Breast epithelium (tissue), 4 donors: ENCODE results near the gene CABP4. TPM values are rescaled to one million over a fixed set of nuclear protein-coding genes. Genes with fewer than 3 reads are reported as not detected.

ENCODE experiments used
- DNase-seq, 2 donors: peaks; one replicate each; pipeline ENCODE4 v3.0.0-alpha.2; 2019; ENCODE audit warnings: low spot score in 2 of 2
- H3K27ac ChIP-seq, 2 donors: fragments of 200-600 bp; sonication (generic) in 1 of 2; one replicate each; pipeline ENCODE4 v1.5.1; 2016 to 2019; ENCODE audit warnings: mild to moderate bottlenecking in 1 of 2
- H3K27me3 ChIP-seq, 2 donors: fragments of 200-600 bp; sonication (generic) in 1 of 2; one replicate each; pipeline versions ENCODE4 v1.5.1 to v1.6.0; 2017 to 2019; ENCODE audit warnings: control low read depth in 1 of 2, mild to moderate bottlenecking in 1 of 2
- H3K36me3 ChIP-seq: fragments of 200-600 bp; one replicate; pipeline ENCODE4 v1.5.1; 2019
- H3K4me1 ChIP-seq, 2 donors: fragments of 200-600 bp; sonication (generic); one replicate each; pipeline ENCODE4 v1.5.1; 2016 to 2019; ENCODE audit warnings: control low read depth in 1 of 2
- H3K4me3 ChIP-seq, 3 donors: fragments of 200-600 bp; sonication (generic); 1 replicate in 2 of 3; 2 replicates in 1 of 3; pipeline ENCODE4 v1.5.1; 2016 to 2019; ENCODE audit warnings: mild to moderate bottlenecking in 3 of 3, moderate library complexity in 2 of 3
- H3K9me3 ChIP-seq, 2 donors: fragments of 200-600 bp; sonication (generic) in 1 of 2; one replicate each; pipeline ENCODE4 v1.5.1; 2016 to 2019; ENCODE audit warnings: control low read depth in 1 of 2
- POLR2A ChIP-seq: fragments of 450-650 bp; IDR thresholded peaks from one replicate; pipeline ENCODE4 v1.6.1; 2016; ENCODE audit warnings: antibody characterized with exemption, mild to moderate bottlenecking, moderate library complexity
- POLR2AphosphoS5 ChIP-seq, 3 donors: sonication (generic); formaldehyde crosslinking; IDR thresholded peaks; one replicate each; pipeline ENCODE4 v1.6.1; 2017; ENCODE audit warnings: antibody characterized with exemption in 3 of 3
- intact Hi-C: fragments of 100-400 bp; cut with DNase I; formaldehyde crosslinking; loops from one replicate; pipeline ENCODE4 v1.15.1; 2023; ENCODE audit warnings: low total_unique reads
- total RNA-seq, 3 donors: library from RNA; depleted of rRNA; stranded (reverse); fragments of >200 nt; gene quantifications; one replicate each; pipeline ENCODE4 v1.1.0, GENCODE V29; 2016
- TF ChIP-seq, protein P1 (sequence below), 3 donors: fragments of 450-650 bp; IDR thresholded peaks; one replicate each; pipeline ENCODE4 v1.5.1; 2016 to 2017; ENCODE audit warnings: antibody characterized with exemption in 3 of 3, mild to moderate bottlenecking in 3 of 3, moderate library complexity in 3 of 3

Gene CABP4
- total RNA-seq, result 10 to 100 TPM in 1 of 3 donors, 1 to 10 TPM in 2; 3.5 to 10.7 (median 3.9) TPM

DNA sequence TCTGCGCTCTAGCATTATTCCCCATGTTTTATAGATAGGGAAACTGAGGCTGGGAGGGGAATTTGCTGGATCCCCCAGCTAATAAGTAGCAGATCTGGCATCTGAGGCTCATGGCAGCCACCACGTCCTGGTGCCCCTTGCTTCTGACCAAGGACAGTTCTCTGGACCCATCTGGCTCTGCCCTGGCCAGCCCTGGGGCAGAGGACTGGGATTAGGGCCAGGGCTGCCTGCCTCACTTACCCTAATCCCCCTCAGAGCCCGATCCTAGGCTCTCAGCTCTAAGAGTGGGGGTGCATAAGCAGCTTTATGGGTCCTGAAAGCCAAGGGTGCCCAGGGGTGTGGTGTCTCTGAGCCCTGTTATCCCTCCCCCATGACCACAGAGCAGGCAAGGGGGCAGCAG lies at the start of gene CABP4:
CABP4 (plus strand) TSS at position 301 of the 400 bp plus-strand sequence; CDS start at position 371, 70 bp downstream.
- no peak for DNase-seq
- H3K4me3 ChIP-seq, result no peak within 1 kb of the TSS
- intact Hi-C loops, result no loop called here
- H3K9me3 ChIP-seq, result no peaks in the 10 kb centered on the region
- TF ChIP-seq POLR2A (no peak), POLR2AphosphoS5 (IDR thresholded peaks at IDR 0.05) (no peak)
- TF ChIP-seq, protein P1, sequence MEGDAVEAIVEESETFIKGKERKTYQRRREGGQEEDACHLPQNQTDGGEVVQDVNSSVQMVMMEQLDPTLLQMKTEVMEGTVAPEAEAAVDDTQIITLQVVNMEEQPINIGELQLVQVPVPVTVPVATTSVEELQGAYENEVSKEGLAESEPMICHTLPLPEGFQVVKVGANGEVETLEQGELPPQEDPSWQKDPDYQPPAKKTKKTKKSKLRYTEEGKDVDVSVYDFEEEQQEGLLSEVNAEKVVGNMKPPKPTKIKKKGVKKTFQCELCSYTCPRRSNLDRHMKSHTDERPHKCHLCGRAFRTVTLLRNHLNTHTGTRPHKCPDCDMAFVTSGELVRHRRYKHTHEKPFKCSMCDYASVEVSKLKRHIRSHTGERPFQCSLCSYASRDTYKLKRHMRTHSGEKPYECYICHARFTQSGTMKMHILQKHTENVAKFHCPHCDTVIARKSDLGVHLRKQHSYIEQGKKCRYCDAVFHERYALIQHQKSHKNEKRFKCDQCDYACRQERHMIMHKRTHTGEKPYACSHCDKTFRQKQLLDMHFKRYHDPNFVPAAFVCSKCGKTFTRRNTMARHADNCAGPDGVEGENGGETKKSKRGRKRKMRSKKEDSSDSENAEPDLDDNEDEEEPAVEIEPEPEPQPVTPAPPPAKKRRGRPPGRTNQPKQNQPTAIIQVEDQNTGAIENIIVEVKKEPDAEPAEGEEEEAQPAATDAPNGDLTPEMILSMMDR (IDR thresholded peaks at IDR 0.05), result no peak
- H3K27me3 ChIP-seq, result peaks cover 0 to 2% of the 10 kb centered on the region in 2 donors
- H3K36me3 ChIP-seq, result no peaks in the 10 kb centered on the region
- no peak within 1 kb of the TSS for H3K27ac ChIP-seq
- no peaks in the 10 kb centered on the region for H3K4me1 ChIP-seq

DNA sequence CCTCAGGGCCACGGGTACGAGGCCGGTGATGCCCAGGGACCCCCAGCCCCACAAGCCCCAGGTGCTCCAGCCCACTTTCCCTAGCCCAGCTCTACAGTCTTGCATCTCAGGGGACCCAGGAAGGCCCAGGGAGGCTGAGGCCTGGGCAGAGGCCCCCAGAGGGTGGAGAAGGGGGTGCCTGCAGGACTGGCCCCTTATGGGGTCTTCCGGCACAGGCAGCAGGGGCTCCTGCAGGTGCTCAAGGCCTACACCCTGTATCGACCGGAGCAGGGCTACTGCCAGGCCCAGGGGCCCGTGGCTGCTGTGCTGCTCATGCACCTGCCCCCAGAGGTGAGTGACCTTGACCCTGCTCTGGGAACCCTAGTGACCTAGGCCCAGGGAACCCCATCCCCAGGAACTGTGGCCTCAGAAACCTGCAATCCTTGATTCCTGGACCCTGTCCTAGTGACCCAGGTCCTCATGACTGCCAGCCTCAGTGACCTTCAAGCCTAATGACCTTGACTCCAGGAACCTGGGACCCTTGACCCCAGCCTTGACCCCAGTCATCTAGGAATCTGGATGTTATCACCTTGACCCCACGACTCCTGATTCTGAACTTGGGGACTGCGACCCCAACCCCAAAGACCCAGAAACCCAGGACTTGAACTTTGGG lies 49.3 kb upstream of the CABP4 start:
- Histone ChIP-seq H3K4me1 (no peaks in the 10 kb centered on the region), H3K27me3 (peaks cover 0 to 2% of the 10 kb centered on the region in 2 donors), H3K36me3 (no peaks in the 10 kb centered on the region), H3K4me3 (no peak overlapping the region), H3K9me3 (no peaks in the 10 kb centered on the region), H3K27ac (no peak overlapping the region)
- intact Hi-C loops, result no loop called here
- no peak for TF ChIP-seq POLR2AphosphoS5 (IDR thresholded peaks at IDR 0.05)
- TF ChIP-seq, protein P1 (IDR thresholded peaks at IDR 0.05), result no peak
- no peak for TF ChIP-seq POLR2A
- DNase-seq, result no peak

DNA sequence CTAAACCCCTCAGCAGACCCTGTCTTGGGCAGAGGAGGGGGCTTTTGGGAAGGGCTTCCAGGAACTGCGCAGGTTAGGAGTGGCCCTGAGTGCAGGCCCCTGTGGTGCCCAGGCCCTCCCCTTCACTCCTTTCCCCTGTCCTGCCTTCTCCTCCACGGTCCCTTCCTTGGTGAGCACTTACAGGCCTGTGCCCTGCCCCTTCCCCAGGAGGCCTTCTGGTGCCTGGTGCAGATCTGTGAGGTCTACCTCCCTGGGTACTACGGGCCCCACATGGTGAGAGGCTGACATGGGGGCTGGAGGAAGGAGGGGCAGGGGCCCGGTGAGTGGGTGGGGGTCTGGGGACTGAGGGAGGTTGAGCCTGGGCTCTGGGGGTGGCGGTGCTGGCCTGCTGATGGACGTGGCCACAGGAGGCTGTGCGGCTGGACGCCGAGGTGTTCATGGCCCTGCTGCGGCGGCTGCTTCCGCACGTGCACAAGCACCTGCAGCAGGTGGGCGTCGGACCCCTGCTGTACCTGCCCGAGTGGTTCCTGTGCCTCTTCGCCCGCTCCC lies 48.7 kb upstream of the CABP4 start:
- no peaks in the 10 kb centered on the region for H3K36me3 ChIP-seq
- H3K9me3 ChIP-seq, result no peaks in the 10 kb centered on the region
- no peak for DNase-seq
- no peak overlapping the region for H3K27ac ChIP-seq
- H3K4me3 ChIP-seq, result no peak overlapping the region
- no peak for TF ChIP-seq POLR2A
- TF ChIP-seq, protein P1 (IDR thresholded peaks at IDR 0.05), result no peak
- TF ChIP-seq POLR2AphosphoS5 (IDR thresholded peaks at IDR 0.05), result no peak
- peaks cover 0 to 9% of the 10 kb centered on the region in 2 donors for H3K27me3 ChIP-seq
- H3K4me1 ChIP-seq, result no peaks in the 10 kb centered on the region
- intact Hi-C loops, result no loop called here

DNA sequence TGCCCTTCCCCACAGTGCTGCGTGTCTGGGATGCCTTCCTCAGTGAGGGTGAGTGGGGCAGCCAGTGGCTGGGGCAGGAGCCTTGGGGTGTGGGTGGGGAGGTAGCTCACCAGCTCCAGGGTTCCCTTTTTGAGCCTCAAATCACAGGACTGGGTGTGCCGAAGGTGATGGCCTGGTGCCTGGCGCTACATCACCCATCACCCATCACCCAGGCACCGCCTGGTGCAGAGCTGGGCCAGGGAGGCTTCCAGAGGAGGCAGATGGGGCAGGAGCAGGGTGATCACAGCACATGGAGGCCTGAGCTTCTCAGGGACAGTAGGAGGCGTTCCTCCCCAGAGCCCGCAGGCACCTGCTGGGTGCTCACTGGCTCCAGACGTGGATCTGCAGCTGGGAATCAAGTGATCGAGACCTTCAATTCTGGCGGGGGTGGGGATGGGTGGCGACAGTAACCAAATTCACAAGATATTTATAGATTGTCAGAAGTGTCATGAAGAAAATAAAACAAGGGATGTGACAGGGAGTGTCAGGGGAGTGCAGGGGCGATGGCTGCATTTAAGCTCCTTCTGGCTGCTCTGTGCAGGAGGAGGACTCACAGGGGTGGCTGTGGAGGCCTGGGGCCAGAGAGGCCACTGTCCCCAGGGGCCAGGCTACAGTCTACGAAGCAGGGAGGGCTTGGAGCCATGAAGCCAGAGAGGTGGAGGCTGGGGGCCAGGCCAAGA lies 48.0 kb upstream of the CABP4 start:
- no peaks in the 10 kb centered on the region for H3K4me1 ChIP-seq
- H3K9me3 ChIP-seq, result no peaks in the 10 kb centered on the region
- peaks cover 0 to 15% of the 10 kb centered on the region in 2 donors for H3K27me3 ChIP-seq
- H3K4me3 ChIP-seq, result no peak overlapping the region
- no peaks in the 10 kb centered on the region for H3K36me3 ChIP-seq
- TF ChIP-seq POLR2A, result no peak
- TF ChIP-seq, protein P1 (IDR thresholded peaks at IDR 0.05), result no peak
- TF ChIP-seq POLR2AphosphoS5 (IDR thresholded peaks at IDR 0.05), result no peak
- DNase-seq, result no peak
- H3K27ac ChIP-seq, result no peak overlapping the region
- intact Hi-C loops, result no loop called here

DNA sequence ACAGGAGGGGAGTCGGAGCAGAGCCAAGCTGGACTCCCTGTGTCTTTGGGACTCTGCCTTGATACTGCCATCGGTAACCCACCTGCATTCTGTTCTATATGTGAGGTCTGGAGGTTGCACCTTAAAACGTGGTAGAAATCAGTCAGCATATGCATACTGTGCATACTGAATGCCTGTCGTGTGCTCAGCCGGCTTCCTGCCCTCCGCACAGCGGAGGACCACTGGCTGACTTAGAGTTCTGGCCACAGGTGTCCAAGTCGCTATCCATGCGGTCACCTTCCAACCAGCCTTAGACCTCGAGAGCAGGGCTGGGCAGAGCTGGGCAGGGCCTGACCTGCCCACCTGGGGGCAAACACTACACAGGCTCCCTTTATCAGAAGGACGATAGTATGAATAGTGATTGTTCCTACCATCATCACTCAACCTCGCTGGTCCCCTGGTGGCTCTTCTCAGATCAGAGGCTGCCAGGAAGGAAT lies 47.4 kb upstream of the CABP4 start:
- Histone ChIP-seq H3K9me3 (no peaks in the 10 kb centered on the region), H3K27ac (no peak overlapping the region), H3K36me3 (no peaks in the 10 kb centered on the region), H3K27me3 (peaks cover 0 to 15% of the 10 kb centered on the region in 2 donors), H3K4me3 (no peak overlapping the region), H3K4me1 (no peaks in the 10 kb centered on the region)
- intact Hi-C loops, result no loop called here
- DNase-seq, result no peak
- TF ChIP-seq POLR2AphosphoS5 (IDR thresholded peaks at IDR 0.05) (no peak), POLR2A (no peak)
- TF ChIP-seq, protein P1 (IDR thresholded peaks at IDR 0.05), result no peak
